Esophagus muscularis mucosa (tissue), 4 donors: Measurements from ENCODE around the gene TNK1. TPM values are rescaled to one million over a fixed set of nuclear protein-coding genes. Genes with fewer than 3 reads are reported as not detected.

Experiments used
- DNase-seq: peaks from one replicate; pipeline ENCODE4 v3.0.0-alpha.2; 2017; ENCODE audit errors: extremely low spot score
- H3K27ac ChIP-seq, 4 donors: fragments of 200-600 bp; sonication (generic); replicated peaks in 1 of 4; 1 replicate in 3 of 4; 2 replicates in 1 of 4; pipeline ENCODE4 v1.5.1; 2016 to 2019; ENCODE audit warnings: mild to moderate bottlenecking in 1 of 4
- H3K27me3 ChIP-seq, 4 donors: fragments of 200-600 bp; sonication (generic); one replicate each; pipeline versions ENCODE4 v1.5.1 to v1.6.0; 2016 to 2019
- H3K36me3 ChIP-seq, 4 donors: fragments of 200-600 bp; sonication (generic); one replicate each; pipeline ENCODE4 v1.5.1; 2016 to 2019
- H3K4me1 ChIP-seq, 4 donors: fragments of 200-600 bp; sonication (generic); one replicate each; pipeline ENCODE4 v1.5.1; 2016 to 2019
- H3K4me3 ChIP-seq, 4 donors: fragments of 200-600 bp; sonication (generic); 1 replicate in 2 of 4; 2 replicates in 2 of 4; pipeline ENCODE4 v1.5.1; 2016 to 2019; ENCODE audit warnings: mild to moderate bottlenecking in 4 of 4, moderate library complexity in 1 of 4
- H3K9me3 ChIP-seq, 4 donors: fragments of 200-600 bp; sonication (generic); 1 replicate in 3 of 4; 2 replicates in 1 of 4; pipeline ENCODE4 v1.5.1; 2016 to 2019
- CTCF ChIP-seq, 3 experiments: fragments of 200-600 bp in 2 of 3; fragments of 450-650 bp in 1 of 3; sonication (generic) in 2 of 3; IDR thresholded peaks; one replicate each; pipeline ENCODE4 v1.5.1; 2017 to 2019; ENCODE audit warnings: antibody characterized with exemption in 3 of 3, mild to moderate bottlenecking in 2 of 3, moderate library complexity in 1 of 3
- EP300 ChIP-seq: sonication (generic); formaldehyde crosslinking; IDR thresholded peaks from one replicate; pipeline ENCODE4 v1.6.1; 2017; ENCODE audit warnings: antibody characterized with exemption
- POLR2A ChIP-seq: fragments of 450-650 bp; IDR thresholded peaks from one replicate; pipeline ENCODE4 v1.6.1; 2017; ENCODE audit warnings: antibody characterized with exemption, moderate library complexity, mild to moderate bottlenecking, low read depth
- POLR2AphosphoS5 ChIP-seq, 2 donors: sonication (generic); formaldehyde crosslinking; IDR thresholded peaks; one replicate each; pipeline ENCODE4 v1.6.1; 2017; ENCODE audit warnings: antibody characterized with exemption in 2 of 2
- WGBS: methylation state at CpG from one replicate; pipeline ENCODE4 v1.1.5; 2018; 5-methylcytosine and 5-hydroxymethylcytosine counted together
- intact Hi-C: fragments of 100-400 bp; cut with DNase I; formaldehyde crosslinking; loops from one replicate; pipeline ENCODE4 v1.15.1; 2023
- total RNA-seq, 4 donors: library from RNA; depleted of rRNA; stranded (reverse); fragments of >200 nt; gene quantifications; one replicate each; pipeline versions ENCODE4 v1.1.0 to v1.2.1, GENCODE V29; 2016

Gene TNK1
- total RNA-seq, 4 donors from 2014 or later, result 2.9 to 7.5 (median 5.6) TPM

GRCh38 chr17:7398612-7399011, 17.7 kb downstream of the TNK1 start:
- Histone ChIP-seq H3K9me3 (no peaks in the 10 kb centered on the region), H3K27ac (no peak overlapping the region), H3K4me3 (no peak overlapping the region), H3K4me1 (peaks cover 19 to 40% (median 32%) of the 10 kb centered on the region in 4 donors), H3K27me3 (no peaks in the 10 kb centered on the region), H3K36me3 (no peaks in the 10 kb centered on the region)
- whole genome bisulfite sequencing, result 89% methylated on average over 2 of the region's 2 CpGs
- intact Hi-C loops, result no loop called here
- no peak for DNase-seq
- TF ChIP-seq POLR2A, result no peak
- no peak for TF ChIP-seq EP300
- no peak for TF ChIP-seq CTCF (IDR thresholded peaks at IDR 0.05)
- no peak for TF ChIP-seq POLR2AphosphoS5 (IDR thresholded peaks at IDR 0.05)

- TF ChIP-seq POLR2AphosphoS5 (IDR thresholded peaks at IDR 0.05), result no peak
- TF ChIP-seq CTCF (IDR thresholded peaks at IDR 0.05), result no peak
- TF ChIP-seq EP300, result no peak
- no peak for TF ChIP-seq POLR2A
- no peaks in the 10 kb centered on the region for H3K9me3 ChIP-seq
- peak overlapping the region; percentile 77 to 87 (median 85) for H3K4me3 ChIP-seq
- 16% methylated on average over 12 of the region's 16 CpGs for WGBS
- peak; percentile 94 for DNase-seq
- no peaks in the 10 kb centered on the region for H3K27me3 ChIP-seq
- H3K36me3 ChIP-seq, result peaks cover 0 to 6% (median under 1%) of the 10 kb centered on the region in 4 donors
- H3K27ac ChIP-seq, result peak overlapping the region; percentile 90 to 93 (median 92)
- intact Hi-C loops, result loop anchor here (5.0 kb wide), 1 partner anchor 51 kb away; the partner anchor contains the start of gene KCTD11
- H3K4me1 ChIP-seq, result peaks cover 20 to 56% (median 39%) of the 10 kb centered on the region in 4 donors
Observed at GRCh38 chr17:7403043-7403726, 22.3 kb downstream of the TNK1 start.

GRCh38 chr17:7403727-7403976, 22.8 kb downstream of the TNK1 start:
- Histone ChIP-seq H3K36me3 (peaks cover 0 to 11% (median 3%) of the 10 kb centered on the region in 4 donors), H3K27me3 (no peaks in the 10 kb centered on the region), H3K27ac (peak overlapping the region; percentile 90 to 93 (median 92)), H3K4me1 (peaks cover 20 to 56% (median 39%) of the 10 kb centered on the region in 4 donors), H3K4me3 (peak overlapping the region; percentile 77 to 87 (median 85)), H3K9me3 (no peaks in the 10 kb centered on the region)
- DNase-seq, result peak; percentile 95
- WGBS, result 10% methylated on average over 2 of the region's 13 CpGs
- intact Hi-C loops, result loop anchor here (5.0 kb wide), 1 partner anchor 51 kb away; the partner anchor contains the start of gene KCTD11
- TF ChIP-seq POLR2AphosphoS5 (IDR thresholded peaks at IDR 0.05) (no peak), POLR2A (no peak), EP300 (no peak), CTCF (IDR thresholded peaks at IDR 0.05) (no peak)

GRCh38 chr17:7403977-7404736, 23.3 kb downstream of the TNK1 start, which contains the start of gene TMEM256:
TSS of gene TMEM256 (minus strand) at chr17:7404097. CDS start at chr17:7404084, 13 bp downstream.
- Histone ChIP-seq H3K36me3 (peaks cover 0 to 16% (median 6%) of the 10 kb centered on the region in 4 donors), H3K9me3 (no peaks in the 10 kb centered on the region), H3K27ac (peak within 1 kb of the TSS; percentile 90 to 93 (median 92)), H3K4me3 (peak within 1 kb of the TSS; percentile 77 to 87 (median 85)), H3K4me1 (peaks cover 20 to 56% (median 39%) of the 10 kb centered on the region in 4 donors), H3K27me3 (no peaks in the 10 kb centered on the region)
- TF ChIP-seq POLR2A, result peak; percentile 89
- TF ChIP-seq POLR2AphosphoS5 (IDR thresholded peaks at IDR 0.05), result peak; percentile 98 to 99
- no peak for TF ChIP-seq EP300
- TF ChIP-seq CTCF (IDR thresholded peaks at IDR 0.05), result peak in 1 of 3 experiments; percentile 9
- WGBS, result 0% methylated on average over 23 of the region's 49 CpGs
- intact Hi-C loops, result loop anchor here (2.0 to 5.0 kb wide), 2 partner anchors 33 to 52 kb away; partner anchors contain the start of gene KCTD11
- peak; percentile 100 for DNase-seq
